Lower leg skin (tissue), 4 donors: ENCODE measurements around the gene TOMM22. TPM values are rescaled to one million over a fixed set of nuclear protein-coding genes. Genes with fewer than 3 reads are reported as not detected.

Source experiments
- DNase-seq, 2 donors: peaks; one replicate each; pipeline ENCODE4 v3.0.0-alpha.2; 2019; ENCODE audit warnings: low spot score in 2 of 2
- H3K4me3 ChIP-seq: fragments of 200-600 bp; sonication (generic); 2 replicates; pipeline ENCODE4 v1.5.1; 2017; ENCODE audit warnings: mild to moderate bottlenecking, low read depth; ENCODE audit not compliant: poor library complexity, severe bottlenecking
- POLR2A ChIP-seq, 2 donors: fragments of 450-650 bp; IDR thresholded peaks; one replicate each; pipeline ENCODE4 v1.6.1; 2016 to 2017; ENCODE audit warnings: antibody characterized with exemption in 2 of 2, mild to moderate bottlenecking in 1 of 2, moderate library complexity in 1 of 2
- WGBS, 2 donors: methylation state at CpG; one replicate each; pipeline ENCODE4 v1.1.5; 2018; 5-methylcytosine and 5-hydroxymethylcytosine counted together
- intact Hi-C: fragments of 100-400 bp; cut with DNase I; formaldehyde crosslinking; loops from one replicate; pipeline ENCODE4 v1.15.0; 2023; ENCODE audit warnings: low total_unique reads
- total RNA-seq, 4 donors: library from RNA; depleted of rRNA; stranded (reverse); fragments of >200 nt; gene quantifications; one replicate each; pipeline ENCODE4 v1.1.0, GENCODE V29; 2016
- TF ChIP-seq, protein P1 (sequence below), 3 donors: fragments of 450-650 bp; IDR thresholded peaks; one replicate each; pipeline ENCODE4 v1.5.1; 2016; ENCODE audit warnings: antibody characterized with exemption in 3 of 3, mild to moderate bottlenecking in 3 of 3, moderate library complexity in 2 of 3

Gene TOMM22
- total RNA-seq, 4 donors from 2014 or later = 24.8 to 42.2 (median 34.5) TPM

DNA sequence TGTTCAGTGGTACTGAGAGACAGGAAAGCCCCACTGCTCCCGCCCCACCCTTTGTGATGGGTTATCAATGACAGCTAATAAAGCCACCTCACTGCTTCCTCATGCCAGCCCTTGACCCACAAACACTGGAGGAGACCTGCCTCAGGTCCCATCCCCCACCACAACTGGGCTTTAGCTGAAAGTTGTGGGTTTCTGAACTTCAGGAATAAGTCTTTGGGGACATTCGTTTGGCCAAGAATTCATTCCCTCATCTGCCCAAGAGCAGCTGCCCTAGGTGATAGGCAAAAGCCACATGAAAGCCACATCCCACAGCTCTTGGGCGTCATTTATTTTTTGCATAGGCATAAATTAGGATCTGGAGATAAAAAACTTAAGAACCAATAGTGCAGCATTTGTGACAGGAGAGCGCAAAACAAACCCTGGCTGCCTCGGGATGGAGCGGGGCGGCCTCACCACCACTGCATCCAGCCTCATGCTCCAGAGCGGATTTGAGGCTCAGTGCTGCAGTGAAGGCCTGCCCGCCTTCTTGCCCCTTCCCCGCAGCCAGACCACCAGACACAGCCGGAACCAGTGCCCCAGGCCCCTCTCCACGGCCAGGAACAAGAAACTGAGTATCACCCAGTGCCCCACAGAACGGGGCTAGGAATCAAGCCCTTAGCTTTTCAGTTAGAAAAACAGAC is 52.8 kb downstream of the TOMM22 start:
- intact Hi-C loops = no loop called here
- no peak for DNase-seq
- TF ChIP-seq POLR2A (IDR thresholded peaks at IDR 0.05) = no peak
- TF ChIP-seq, protein P1, sequence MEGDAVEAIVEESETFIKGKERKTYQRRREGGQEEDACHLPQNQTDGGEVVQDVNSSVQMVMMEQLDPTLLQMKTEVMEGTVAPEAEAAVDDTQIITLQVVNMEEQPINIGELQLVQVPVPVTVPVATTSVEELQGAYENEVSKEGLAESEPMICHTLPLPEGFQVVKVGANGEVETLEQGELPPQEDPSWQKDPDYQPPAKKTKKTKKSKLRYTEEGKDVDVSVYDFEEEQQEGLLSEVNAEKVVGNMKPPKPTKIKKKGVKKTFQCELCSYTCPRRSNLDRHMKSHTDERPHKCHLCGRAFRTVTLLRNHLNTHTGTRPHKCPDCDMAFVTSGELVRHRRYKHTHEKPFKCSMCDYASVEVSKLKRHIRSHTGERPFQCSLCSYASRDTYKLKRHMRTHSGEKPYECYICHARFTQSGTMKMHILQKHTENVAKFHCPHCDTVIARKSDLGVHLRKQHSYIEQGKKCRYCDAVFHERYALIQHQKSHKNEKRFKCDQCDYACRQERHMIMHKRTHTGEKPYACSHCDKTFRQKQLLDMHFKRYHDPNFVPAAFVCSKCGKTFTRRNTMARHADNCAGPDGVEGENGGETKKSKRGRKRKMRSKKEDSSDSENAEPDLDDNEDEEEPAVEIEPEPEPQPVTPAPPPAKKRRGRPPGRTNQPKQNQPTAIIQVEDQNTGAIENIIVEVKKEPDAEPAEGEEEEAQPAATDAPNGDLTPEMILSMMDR (IDR thresholded peaks at IDR 0.05) = no peak
- WGBS, 2 donors = 81 to 89% methylated on average over 12 to 13 of the region's 13 CpGs
- no peak overlapping the region for H3K4me3 ChIP-seq

Other genes starting within 250 kb of the TOMM22 start
- 1 to 10 TPM in 1 of 4 donors, under 1 TPM in 2, not detected in 1; 0.29 to 1.4 (median 0.46) TPM for gene KCNJ4, start 226.8 kb upstream of the TOMM22 start, total RNA-seq
- 1 to 10 TPM in 2 of 4 donors, under 1 TPM in 2; 0.80 to 5.1 (median 1.3) TPM for gene KDELR3, start 213.9 kb upstream of the TOMM22 start, total RNA-seq
- 100 to 1,000 TPM; 419 to 723 (median 493) TPM for gene DDX17, start 175.6 kb upstream of the TOMM22 start, total RNA-seq
- 1 to 10 TPM in 1 of 4 donors, under 1 TPM in 2, not detected in 1; 0.22 to 3.5 (median 0.49) TPM for gene DMC1, start 111.8 kb upstream of the TOMM22 start, total RNA-seq
- gene FAM227A, start 25.6 kb upstream of the TOMM22 start, total RNA-seq = 1 to 10 TPM in 3 of 4 donors, under 1 TPM in 1; 0.97 to 3.9 (median 2.4) TPM
- 10 to 100 TPM; 16.6 to 26.6 (median 22.1) TPM for gene CBY1, start 25.3 kb upstream of the TOMM22 start, total RNA-seq
- 10 to 100 TPM; 52.0 to 90.6 (median 68.0) TPM for gene JOSD1, start 19.0 kb downstream of the TOMM22 start, total RNA-seq
- gene GTPBP1, start 24.0 kb downstream of the TOMM22 start, total RNA-seq = 10 to 100 TPM; 53.1 to 79.9 (median 72.7) TPM
- 100 to 1,000 TPM; 231 to 344 (median 282) TPM for gene SUN2, start 74.0 kb downstream of the TOMM22 start, total RNA-seq
- 10 to 100 TPM; 15.3 to 24.2 (median 23.7) TPM for gene DNAL4, start 112.2 kb downstream of the TOMM22 start, total RNA-seq
- 1 to 10 TPM in 2 of 4 donors, under 1 TPM in 2; 0.34 to 4.6 (median 1.7) TPM for gene NPTXR, start 162.1 kb downstream of the TOMM22 start, total RNA-seq
- 10 to 100 TPM in 2 of 4 donors, 1 to 10 TPM in 2; 5.1 to 20.0 (median 13.9) TPM for gene CBX6, start 190.3 kb downstream of the TOMM22 start, total RNA-seq